SW 1271 (cell line): Measurements from ENCODE around the gene BLCAP.
"Not testable (repeated sequence)": the region's sequence is repeated elsewhere in the genome, so short reads cannot be mapped to it uniquely, and the experiment has no call there.

ENCODE experiments used
- DNase-seq, 2 experiments: peaks; one replicate each; lab custom pipeline; 2025; lab: John Stamatoyannopoulos, UW

The BLCAP gene

GRCh38 chr20:37556538-37556937 lies 28.9 kb upstream of the BLCAP start:
- no peak for DNase-seq

GRCh38 chr20:37554721-37555298 lies 27.1 kb upstream of the BLCAP start:
- DNase-seq, result not testable (repeated sequence)

- DNase-seq, result no peak
Observed at GRCh38 chr20:37552415-37552814, 24.7 kb upstream of the BLCAP start.

GRCh38 chr20:37551660-37552059 lies 24.0 kb upstream of the BLCAP start:
- DNase-seq, result not testable (repeated sequence)

GRCh38 chr20:37550101-37550920 lies 22.6 kb upstream of the BLCAP start:
- DNase-seq, result not testable (repeated sequence)

GRCh38 chr20:37547912-37548311 lies 20.2 kb upstream of the BLCAP start:
- no peak for DNase-seq

- DNase-seq, result no peak
Observed at GRCh38 chr20:37545516-37545915, 17.8 kb upstream of the BLCAP start.

- DNase-seq, result no peak
Observed at GRCh38 chr20:37544386-37544785, 16.7 kb upstream of the BLCAP start.

- DNase-seq, result peak in 1 of 2 experiments; percentile 48
Observed at GRCh38 chr20:37543828-37544227, 16.2 kb upstream of the BLCAP start.

GRCh38 chr20:37542281-37542680 lies 14.6 kb upstream of the BLCAP start:
- DNase-seq, result no peak

GRCh38 chr20:37541326-37541725 lies 13.7 kb upstream of the BLCAP start:
- DNase-seq, result no peak

GRCh38 chr20:37540838-37541237 lies 13.2 kb upstream of the BLCAP start:
- DNase-seq, result not testable (repeated sequence)

- no peak for DNase-seq
Observed at GRCh38 chr20:37540001-37540400, 12.3 kb upstream of the BLCAP start.

GRCh38 chr20:37539424-37539823 lies 11.7 kb upstream of the BLCAP start:
- no peak for DNase-seq

GRCh38 chr20:37538003-37538402 lies 10.3 kb upstream of the BLCAP start:
- DNase-seq, result no peak

GRCh38 chr20:37537505-37537904 lies 9.8 kb upstream of the BLCAP start:
- DNase-seq, result no peak

- no peak for DNase-seq
Observed at GRCh38 chr20:37535443-37536132, 7.9 kb upstream of the BLCAP start.

GRCh38 chr20:37534401-37535157 lies 6.9 kb upstream of the BLCAP start:
- DNase-seq, result peak; percentile 52 to 83

- no peak for DNase-seq
Observed at GRCh38 chr20:37533154-37533715, 5.6 kb upstream of the BLCAP start.

- no peak for DNase-seq
Observed at GRCh38 chr20:37531856-37532255, 4.2 kb upstream of the BLCAP start.

GRCh38 chr20:37530696-37531095 lies 3.0 kb upstream of the BLCAP start:
- no peak for DNase-seq
